GM21515 (cell line): ENCODE measurements around the gene STMN3.
"Not testable (repeated sequence)": the region's sequence is repeated elsewhere in the genome, so short reads cannot be mapped to it uniquely, and the experiment has no call there.

ENCODE experiments used
- ATAC-seq: cut with Tn5 transposase; IDR thresholded peaks from one replicate; pipeline ENCODE4 v1.9.1; 2021; ENCODE audit not compliant: unreplicated experiment

STMN3 gene

DNA sequence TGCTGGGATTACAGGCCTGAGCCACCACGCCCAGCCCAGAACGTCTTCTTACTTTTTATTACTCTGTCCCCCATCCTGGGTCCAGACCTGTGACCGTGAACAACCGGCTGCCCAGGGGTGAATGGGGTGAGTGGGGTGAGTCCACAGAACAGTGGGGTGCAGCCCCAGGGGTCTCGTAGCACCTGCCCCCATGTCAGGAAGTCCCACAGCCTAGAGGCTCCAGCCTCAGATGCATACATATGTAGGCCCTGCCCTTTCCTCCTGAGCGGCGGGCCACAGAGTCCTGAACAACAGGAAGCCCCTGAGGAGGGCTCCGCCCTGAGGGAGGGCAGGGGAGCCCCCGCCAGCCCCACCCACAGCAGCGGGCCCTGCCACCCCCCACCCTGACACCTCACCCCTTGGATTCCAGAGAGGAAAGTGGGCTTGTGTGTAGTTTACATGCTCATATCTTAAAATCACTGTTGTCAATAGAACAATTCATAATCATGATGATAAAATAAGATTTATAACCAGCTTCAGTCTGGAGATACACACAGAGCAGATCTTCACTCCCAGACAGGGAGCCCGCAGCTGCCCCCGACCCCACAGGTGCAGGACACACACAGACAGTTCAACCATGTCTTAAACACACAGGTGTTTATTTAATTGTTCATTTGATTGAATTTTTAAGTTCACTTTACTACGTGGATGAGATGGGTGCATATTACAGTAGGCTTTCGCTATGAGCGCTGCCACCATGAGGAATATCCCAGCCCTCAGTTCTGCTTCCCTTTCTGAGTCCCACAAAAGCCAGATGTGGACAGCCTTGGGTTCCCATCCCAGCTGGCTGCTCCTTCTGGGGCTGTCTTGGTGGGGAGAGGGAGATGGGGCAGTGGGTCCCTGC, 13.9 kb downstream of the STMN3 start:
- no peak for ATAC-seq

DNA sequence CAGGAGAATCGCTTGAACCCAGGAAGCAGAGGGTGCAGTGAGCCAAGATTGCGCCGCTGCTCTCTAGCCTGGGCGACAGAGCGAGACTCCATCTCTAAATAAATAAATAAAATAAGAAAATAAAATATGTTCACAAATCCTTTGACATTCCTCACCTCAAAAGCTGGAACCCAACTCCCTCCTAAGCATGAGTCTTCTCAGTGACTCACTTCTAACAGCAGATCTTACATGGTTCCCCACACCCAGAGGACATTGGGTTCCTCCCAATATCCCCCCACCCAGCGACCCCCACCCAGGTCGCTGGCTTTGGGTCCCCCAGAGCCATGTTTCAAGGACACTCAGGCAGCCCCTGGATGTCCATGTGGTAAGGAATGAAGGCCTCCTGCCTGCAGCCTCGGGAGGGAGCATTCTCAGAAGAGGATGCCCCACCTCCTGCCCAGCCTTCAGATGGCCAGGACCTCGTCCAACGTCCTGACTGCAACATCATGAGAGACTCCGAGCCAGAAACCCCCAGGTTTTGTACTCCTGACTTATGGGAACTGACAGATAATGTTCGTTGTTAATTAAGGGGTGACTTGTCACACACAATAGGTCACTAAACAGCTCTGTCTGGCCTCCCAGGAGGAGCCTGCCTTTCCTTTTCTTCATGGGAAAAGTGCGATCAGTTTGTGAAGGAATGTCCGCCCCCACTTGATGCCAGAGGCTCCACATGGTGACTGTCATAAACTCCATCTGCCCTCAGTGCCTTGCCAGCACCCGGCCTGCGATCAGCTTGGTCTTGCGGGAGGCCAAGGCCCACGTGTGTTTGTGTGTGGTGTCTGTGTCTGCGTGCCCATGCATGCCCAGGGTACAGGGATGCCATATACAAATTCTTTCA, 16.2 kb downstream of the STMN3 start:
- no peak for ATAC-seq

DNA sequence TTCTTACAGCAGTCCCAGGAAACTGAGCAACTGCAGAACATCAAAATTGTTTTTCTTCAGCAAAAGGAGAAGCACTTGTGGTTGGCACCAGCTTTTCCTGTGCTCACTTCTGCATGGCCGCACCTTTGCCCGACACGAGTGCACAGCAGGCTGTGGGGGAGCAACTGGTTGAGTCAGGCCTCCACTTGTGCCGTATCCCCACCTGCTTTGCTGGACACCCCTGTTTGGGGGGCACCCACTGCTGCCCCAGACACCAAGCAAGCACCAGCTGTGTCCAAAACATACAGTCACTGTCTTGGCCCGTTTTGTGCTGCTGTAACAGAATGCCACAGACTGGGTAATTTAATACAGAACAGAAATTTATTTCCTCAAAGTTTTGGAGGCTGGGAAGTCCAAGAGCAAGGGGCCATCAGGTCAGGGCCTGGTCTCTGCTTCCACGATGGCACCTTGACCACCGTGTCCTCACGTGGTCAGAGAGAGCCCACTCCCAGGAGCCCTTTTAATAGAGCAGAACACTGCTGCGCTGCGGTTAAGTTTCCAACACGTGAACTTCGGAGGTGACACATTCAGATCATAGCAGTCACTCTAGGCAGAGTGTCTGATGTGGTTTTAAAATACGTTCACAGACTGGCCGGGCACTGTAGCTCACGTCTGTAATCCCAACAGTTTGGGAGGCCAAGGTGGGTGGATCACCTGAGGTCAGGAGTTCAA, 17.6 kb downstream of the STMN3 start:
- ATAC-seq: no peak

DNA sequence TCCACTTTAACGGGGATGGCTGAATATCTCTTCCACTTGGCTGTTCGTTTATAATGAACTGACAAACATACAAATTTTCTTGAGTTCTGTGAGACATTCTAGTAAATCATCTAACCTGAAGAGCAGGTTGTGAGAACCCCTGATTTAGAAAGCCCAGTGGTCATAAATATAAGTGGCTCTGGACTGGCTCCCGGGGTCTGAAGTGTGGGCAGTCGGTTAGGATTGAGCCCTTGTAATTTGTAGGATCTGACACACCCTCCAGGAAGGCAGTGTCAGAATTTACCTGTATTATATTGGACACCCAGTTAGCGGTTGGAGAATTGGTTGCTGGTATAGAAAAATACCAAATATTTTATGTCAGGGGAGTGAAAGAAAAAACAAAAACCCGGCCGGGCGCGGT, 19.5 kb downstream of the STMN3 start:
- ATAC-seq: no peak

DNA sequence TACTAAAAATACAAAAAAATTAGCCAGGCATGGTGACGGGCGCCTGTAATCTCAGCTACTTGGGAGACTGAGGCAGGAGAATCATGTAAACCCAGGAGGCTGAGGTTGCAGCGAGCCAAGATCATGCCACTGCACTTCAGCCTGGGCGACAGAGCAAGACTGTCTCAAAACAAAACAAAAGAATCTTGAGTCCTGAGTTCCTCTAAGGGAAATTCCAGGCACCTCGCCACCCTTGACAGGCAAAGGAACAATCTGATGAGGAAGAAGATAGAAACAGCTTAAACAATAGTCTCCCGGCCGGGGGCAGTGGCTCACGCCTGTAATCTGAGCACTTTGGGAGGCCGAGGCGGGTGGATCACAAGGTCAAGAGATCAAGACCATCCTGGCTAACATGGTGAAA, 21.8 kb downstream of the STMN3 start:
- ATAC-seq: not testable (repeated sequence)

DNA sequence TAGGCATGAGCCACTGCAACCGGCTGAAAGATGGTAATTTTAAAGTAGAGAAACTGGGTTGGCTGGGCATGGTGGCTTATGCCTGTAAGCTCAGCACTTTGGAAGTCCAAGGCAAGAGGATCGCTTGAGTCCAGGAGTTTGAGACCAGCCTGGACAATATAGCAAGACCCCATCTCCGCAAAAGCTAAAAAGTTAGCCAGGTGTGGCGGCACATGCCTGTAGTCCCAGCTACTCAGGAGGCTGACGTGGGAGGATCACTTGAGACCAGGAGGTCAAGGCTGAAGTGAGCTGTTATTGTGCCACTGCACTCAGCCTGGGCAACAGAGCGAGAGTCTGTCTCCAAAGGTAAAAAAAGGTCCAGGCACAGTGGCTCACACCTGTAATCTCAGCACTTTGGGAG, 22.3 kb downstream of the STMN3 start:
- not testable (repeated sequence) for ATAC-seq

DNA sequence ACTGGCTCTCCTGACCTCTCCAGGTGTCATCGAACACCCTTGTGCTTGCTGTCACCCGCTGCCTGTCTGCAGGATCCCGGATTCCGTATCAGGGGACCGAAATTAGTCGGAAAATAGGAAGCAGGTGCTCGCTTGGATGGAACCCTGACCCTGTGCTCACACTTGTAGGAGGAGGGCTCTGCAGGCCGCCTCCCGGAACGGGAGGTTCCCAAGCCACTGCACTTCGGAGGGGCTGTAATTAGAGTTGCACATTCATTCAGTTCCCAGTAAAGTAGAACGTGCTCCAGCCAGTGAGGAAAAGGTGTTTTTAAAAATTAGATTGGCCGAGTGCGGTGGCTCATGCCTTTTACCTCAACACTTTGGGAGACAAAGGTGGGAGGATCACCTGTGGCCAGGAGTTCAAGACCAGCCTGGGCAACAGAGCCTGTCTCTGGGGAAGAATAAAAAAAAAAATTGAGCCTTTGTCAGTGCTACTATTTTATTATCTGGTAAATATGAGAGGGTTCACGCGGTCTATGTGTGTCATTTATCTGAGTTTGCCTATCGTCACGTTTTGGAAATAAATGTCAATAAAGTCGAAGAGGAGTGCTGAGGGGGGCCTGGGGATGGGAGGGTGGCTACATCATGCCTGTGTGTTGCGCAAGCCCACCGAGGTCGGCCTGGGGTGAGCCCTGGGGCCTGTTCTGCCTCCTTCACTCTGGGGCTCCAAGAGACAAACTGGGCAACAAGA, 24.8 kb downstream of the STMN3 start:
- ATAC-seq: no peak

DNA sequence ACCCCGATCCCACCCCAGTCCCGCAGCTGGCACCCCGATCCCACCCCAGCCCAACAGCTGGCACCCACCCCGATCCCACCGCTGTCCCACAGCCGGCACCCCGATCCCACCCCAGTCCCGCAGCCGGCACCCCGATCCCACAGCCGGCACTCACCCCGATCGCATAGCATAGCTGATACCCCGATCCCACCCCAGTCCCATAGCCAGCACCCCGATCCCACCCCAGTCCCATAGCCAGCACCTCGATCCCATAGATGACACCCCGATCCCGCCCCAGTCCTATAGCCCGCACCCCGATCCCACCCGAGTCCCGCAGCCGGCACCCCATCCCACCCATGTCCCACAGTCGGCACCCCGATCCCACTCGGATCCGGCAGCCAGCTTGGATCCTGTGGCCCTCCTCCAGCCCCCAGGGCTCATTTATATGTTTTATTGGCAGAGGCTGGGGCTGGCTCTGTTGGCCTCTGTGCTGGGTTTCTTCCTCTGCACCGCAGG, 25.4 kb downstream of the STMN3 start:
- no peak for ATAC-seq

DNA sequence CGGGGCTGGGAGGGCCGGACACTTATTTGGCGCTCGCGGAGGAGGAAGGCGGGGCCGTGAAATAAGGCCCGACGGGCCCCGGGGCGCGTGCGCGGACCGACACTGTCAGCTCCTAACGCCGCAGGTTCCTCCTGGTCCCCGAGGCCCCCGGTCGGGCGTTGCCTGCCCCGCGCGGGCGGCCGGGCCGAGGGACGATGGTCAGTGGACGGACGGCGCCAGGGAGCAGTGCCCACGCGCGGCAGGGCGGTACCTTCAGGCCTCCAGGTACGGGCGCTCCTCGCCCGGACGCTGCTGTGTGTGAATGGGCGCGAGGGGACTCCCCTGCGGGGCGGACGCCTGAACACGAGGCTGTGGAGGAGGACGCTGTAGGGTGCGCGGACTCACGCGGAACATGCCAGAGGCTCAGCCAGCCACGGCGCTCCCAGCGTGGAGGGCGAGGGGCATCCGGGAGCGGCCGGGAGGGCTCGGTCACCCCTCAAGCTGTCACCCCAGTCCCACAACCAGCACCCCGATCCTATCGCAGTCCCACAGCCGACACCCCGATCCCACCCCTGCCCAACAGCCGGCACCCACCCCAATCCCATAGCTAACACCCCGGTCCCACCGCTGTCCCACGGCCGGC, 26.0 kb downstream of the STMN3 start:
- ATAC-seq: peak; percentile 68

DNA sequence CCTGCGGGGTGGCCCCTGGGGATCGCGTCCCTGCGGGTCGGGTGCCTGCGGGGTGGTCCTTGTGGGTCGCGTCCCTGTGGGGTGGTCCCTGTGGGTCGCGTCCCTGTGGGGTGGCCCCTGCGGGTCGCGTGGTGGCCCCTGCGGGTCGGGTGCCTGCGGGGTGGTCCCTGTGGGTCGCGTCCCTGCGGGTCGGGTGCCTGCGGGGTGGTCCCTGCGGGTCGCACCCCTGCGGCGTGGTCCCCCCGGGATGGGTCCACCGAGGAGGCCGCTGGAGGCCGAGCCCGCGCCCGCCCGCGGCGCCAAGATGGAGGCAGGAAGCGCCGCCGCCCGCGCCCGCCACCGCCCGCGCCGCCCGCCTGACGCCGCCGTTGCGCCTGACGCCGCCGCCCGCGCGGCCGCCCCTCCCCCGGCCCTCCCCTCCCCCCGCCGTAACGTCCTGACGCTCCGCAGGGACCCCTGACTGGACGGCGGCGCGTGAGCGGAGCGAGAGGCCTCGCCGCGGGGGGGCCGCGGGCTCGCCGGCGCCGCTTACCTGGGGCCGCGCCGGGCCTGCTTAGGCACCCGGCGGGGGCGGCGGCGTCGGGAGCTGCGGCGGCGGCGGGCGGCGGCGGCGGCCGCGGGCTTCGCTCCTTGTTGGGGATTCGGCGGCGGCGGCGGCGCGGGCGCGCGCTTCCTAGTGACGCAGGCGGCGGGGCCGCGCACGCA, 26.6 kb downstream of the STMN3 start, which contains the start of gene GMEB2:
Gene GMEB2, minus strand, starts transcription at position 678 of the 705 bp plus-strand sequence. CDS start 7,704 bp downstream, outside the sequence.
- peak; percentile 43 for ATAC-seq

DNA sequence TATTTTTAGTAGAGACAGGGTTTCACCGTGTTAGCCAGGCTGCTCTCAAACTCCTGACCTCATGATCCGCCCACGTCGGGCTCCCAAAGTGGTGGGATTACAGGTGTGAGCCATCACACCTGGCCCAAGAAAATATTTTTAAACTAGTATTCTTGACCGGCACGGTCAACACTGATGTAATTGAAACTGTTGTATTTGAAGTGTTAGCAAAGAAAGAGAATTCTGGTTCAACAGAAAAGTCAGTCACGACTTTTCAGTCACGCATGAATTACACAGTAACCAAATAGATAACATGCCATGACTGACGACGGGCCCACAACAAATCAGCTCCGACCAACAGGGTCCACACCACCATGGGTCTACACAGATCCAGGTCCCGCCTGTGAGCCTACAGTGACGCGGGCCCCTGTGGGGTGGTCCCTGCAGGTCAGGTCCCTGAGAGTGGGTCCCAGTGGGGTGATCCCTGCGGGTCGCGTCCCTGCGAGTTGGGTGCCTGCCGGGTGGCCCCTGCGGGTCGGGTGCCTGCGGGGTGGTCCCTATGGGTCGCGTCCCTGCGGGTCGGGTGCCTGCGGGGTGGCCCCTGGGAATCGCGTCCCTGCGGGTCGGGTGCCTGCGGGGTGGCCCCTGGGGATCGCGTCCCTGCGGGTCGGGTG, 27.3 kb downstream of the STMN3 start:
- no peak for ATAC-seq

DNA sequence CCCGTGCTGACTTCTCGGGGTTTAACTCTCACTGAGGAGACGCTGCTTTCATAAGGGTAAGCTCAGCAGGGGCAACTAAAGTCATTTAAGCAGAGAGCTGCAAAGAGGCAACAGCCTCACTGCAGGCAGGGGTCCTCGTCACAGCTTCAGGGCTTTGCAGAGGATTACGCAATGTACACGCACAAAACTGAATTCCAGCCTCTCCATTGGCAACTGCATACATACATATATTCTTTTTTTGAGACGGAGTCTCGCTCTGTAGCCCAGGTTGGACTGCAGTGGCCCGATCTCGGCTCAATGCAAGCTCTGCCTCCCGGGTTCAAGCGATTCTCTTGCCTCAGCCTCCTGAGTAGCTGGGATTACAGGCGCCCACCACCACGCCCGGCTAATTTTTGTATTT, 28.7 kb downstream of the STMN3 start:
- ATAC-seq: no peak

DNA sequence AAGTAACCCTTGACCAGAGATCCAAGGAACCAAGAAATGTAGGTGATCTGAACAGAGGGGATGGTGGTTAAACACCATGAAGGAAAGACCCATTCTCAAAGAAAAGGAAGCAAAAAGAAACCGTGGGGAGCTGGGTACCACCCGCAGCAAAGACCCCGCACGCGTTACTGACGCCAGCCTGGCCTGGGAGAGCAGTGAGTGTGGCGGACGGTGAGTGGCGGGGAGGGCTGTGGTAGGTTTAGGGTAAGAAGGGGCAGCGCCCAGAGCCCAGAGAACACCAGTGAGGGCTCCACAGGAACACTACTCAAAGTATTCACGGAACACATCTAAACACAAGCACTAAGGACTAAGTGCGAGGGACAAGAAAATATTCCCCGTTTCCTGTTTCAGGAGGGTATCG, 30.5 kb downstream of the STMN3 start:
- no peak for ATAC-seq

DNA sequence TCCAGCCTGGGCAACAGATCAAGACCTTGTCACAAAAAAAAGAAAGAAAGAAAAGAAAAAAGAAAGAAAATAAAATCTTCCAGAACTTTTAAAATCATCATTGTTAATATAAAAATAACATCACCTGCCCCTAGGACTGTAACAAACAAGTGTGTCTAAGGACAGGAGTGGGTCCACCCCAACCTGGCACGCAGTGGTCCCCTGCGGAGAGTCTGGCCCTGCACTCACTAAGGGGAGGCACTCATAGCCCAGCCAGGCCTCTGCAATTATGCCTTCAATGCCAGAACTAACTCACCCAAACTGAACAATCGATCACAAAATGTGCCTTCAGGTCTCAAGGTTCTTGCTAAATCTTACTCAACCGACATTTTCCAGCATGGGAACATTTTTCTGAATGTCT, 31.1 kb downstream of the STMN3 start:
- no peak for ATAC-seq

DNA sequence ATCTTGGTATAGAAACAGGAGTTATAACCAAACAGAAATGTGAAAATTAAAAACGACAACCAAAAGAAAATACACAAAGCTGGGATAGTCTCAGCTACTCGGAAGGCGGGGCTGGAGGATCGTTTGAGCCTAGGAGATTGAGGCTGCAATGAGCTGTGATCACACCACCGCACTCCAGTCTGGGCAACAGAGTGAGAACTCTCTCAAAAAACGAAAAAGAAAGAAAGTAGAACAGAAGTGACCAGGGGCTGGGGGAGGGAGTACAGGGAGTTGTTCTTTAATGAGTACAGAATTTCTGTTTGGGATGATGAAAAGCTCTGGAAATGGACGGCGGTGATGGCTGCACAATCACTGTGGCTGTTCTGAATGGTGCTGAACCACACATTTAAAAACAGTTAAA, 32.2 kb downstream of the STMN3 start:
- no peak for ATAC-seq

DNA sequence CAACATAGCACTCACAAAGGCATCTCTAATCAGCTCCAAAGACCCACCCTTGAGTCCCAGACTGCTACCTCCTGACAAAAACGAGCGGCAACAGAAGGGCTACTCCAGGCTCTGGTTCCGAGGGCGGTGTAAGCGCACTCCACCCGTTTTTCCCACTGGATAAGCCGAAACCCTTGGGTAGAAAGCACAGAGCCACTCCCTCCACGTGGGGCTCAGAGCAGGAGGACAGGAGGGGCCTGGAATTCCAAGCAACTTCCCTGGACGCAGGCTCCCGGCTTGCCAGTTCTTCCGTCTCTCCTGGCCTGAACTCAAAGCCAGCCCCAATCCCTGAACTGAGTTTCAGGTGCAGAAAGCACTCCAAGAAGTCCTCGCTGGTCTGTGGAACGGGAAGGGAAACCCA, 33.7 kb downstream of the STMN3 start:
- ATAC-seq: no peak

DNA sequence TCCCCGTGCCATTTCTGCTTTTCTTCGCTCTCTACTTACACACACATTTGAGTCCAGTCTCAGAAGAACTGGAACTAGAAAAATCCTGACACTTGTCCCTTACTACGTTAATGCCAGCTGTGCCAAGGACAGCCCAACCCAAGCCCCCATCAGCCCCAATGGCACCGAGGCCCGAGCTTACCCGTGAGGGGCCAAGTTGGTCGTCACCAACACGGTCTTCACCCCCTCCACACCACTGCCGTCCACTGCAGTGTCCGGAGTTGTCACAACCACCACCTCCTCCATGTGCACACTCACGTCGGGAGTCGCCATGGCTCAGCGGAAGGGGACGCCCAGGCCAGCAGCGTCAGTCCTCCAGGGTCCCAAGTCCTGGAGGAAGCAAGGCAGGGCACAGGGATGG, 34.1 kb downstream of the STMN3 start:
- no peak for ATAC-seq

DNA sequence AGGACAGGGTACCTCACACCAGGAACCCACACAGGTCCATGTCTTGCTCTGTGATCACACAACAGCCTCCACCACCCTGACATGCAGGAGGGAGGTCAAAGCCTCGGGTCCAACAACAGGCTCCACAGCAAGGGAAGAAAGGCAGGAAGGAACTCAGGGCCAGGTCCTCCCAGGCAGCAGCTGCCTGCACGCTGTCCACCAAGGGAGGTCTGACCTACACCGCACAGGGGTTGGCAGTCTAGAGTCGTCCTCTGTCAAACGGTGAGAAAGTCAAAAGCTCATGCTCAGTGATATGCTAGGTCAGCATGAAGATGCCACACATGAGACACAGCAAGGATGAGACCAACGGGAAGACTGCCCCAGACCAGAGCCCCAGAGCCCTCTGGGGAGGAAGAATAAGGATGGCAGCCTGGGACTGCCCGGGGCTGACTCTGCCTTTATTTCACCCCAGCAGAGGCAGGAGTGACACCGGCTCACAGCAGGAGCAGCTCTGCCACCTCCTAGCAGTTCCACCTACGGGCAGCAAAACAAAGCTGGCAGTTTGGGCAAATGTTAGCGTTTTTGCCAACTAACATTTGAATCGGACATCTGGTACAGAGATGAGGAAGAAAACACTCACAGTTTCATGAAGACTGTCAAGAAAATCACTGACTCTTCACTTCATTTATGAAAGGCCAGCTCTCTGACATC, 34.8 kb downstream of the STMN3 start:
- ATAC-seq: no peak
